GM12874 (cell line): ENCODE results near the gene TEN1.

Experiments used
- CTCF ChIP-seq: IDR thresholded peaks from 2 replicates; pipeline ENCODE4 v1.5.1; 2011; ENCODE audit warnings: low read depth, mild to moderate bottlenecking, control low read depth, low read length, moderate library complexity; ENCODE audit not compliant: insufficient read depth

The TEN1 gene

GRCh38 chr17:76026714-76027158 lies 47.7 kb downstream of the TEN1 start:
- TF ChIP-seq CTCF = no peak

- TF ChIP-seq CTCF = no peak
These were observed 48.3 kb downstream of the TEN1 start, which contains the start of gene EVPL for GRCh38 chr17:76027159-76027839. EVPL (minus strand) TSS chr17:76027306; CDS start chr17:76027198, 108 bp downstream.

GRCh38 chr17:76032073-76032779 lies 53.2 kb downstream of the TEN1 start:
- no peak for TF ChIP-seq CTCF

- TF ChIP-seq CTCF = no peak
These were observed 53.7 kb downstream of the TEN1 start for GRCh38 chr17:76032780-76033108.

GRCh38 chr17:76033139-76033538 lies 54.1 kb downstream of the TEN1 start:
- no peak for TF ChIP-seq CTCF

GRCh38 chr17:76034428-76035350 lies 55.6 kb downstream of the TEN1 start:
- no peak for TF ChIP-seq CTCF
